CD1c-positive myeloid dendritic cell (primary cell): ENCODE results near the gene NPHS2.

ENCODE experiments used
- DNase-seq: peaks from one replicate; pipeline ENCODE4 v3.0.0-alpha.2; 2016; ENCODE audit errors: extremely low spot score

Gene NPHS2

DNA sequence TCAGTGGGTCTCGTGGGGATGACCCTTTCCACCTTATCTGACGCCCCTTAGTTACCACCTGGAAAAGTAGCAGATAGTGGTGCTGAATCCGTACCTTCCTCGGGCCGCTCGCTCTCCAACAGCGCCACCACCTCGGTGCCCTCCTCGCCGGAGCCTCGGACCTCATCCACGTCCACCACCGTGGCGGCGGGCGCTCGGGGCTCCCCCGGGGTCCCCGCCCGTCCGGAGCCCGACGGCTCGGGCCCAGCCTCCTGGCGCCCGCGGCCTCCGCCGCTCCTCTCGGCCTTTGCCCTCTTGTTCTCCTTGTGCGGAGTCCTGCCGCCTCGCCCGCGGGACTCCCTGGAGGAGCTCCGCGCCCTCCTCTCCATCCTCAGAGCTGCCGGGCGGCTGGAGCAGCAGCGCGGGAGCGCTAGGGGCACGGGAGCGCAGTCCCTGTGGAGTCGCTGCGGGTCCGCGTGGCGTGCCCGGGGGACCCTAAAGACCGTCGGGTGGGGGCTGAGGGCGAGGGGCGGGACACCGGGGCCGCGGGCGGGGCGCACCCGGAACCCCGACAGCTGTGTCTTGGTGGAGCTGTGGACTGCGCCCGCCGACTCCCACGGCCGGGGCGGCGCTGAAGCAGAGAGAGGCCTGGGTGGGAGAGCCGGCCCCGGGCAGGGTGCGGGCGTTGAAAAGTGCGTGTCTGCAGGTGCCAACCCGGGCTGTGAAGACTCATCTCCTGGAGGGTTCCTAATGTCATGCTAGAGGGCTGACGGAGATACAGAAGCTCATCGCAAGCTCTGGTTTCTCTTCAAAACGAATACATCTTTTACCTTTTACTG lies at the start of gene NPHS2:
Gene NPHS2 (minus strand): TSS at position 452 of the 818 bp plus-strand sequence. CDS start 84 bp downstream, at position 368.
- no peak for DNase-seq

DNA sequence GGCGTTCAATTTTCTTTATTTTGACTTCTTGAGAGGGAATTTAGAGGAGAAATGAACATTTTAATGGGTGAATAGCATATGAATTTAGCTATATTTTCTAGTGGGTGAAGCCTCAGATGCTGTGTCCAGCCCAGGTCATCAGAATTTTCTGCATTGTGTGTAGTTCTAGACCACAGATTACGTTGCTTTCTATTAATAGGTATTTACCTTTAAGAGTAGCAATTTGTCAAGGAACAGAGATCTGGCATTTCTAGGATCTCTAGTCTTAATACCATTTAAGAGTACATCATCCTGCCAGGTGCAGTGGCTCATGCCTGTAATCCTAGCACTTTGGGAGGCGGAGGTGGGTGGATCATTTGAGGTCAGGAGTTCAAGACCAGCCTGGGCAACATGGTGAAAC lies 36.6 kb upstream of the NPHS2 start:
- DNase-seq, result no peak

DNA sequence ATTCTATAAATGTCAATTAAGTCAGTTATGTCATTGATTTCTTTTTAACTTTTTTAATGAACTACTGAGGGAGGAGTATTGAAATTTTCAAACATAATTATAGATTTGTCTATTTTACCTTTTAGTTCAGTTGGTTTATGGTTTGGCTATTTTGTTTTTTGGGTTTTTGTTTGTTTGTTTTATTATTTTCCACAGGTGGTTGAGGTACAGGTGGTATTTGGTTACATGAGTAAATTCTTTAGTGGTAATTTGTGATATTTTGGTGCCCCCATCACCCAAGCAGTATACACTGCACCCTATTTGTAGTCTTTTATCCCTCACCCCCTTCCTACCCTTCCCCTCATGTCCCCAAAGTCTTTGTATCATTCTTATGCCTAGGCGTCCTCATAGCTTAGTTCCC lies 25.3 kb upstream of the NPHS2 start:
- DNase-seq, result no peak

DNA sequence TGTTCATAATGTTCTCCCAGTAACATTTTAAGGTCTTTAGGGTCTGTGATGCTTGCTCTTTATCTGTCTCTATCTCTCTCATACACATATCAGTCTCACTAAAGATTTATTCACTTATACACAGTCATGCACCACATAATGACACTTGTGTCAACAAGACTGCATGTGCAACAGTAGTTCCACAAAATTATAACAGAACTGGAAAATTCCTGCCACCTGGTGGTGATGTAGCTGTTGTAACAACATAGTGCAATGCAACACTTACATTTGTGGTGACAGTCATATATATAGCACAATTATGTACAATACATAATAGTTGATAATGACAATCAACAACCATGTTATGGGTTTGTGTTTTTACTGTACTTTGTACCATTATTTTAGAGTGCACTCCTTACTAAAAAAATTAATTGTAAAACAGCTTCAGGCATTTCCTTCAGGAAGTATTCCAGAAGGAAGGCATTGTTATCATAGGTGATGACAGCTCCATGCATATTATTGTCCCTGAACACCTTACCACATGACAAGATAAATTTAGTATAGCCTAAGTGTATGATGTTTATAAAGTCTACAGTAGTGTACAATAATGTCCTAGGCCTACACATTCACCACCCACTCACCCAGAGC lies 24.0 kb upstream of the NPHS2 start:
- DNase-seq, result peak; percentile 40

DNA sequence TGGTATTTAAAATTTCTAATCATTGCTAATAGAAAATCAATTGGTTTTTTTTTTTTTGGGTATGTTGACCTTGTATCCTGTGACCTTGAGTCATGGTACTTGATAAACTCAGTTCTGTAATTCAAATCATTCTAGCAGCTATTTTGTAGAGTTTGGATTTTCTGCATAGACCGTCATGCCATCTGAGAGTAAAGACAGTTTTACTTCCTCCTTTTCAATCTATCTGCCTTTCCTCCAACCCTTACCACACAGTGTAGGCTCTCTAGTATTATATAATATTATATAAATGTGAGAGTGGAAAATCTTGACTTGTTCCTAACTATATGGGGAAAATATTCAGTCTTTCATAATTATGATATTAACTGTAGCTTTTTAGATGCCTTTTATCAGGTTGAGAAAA lies 22.9 kb upstream of the NPHS2 start:
- no peak for DNase-seq

DNA sequence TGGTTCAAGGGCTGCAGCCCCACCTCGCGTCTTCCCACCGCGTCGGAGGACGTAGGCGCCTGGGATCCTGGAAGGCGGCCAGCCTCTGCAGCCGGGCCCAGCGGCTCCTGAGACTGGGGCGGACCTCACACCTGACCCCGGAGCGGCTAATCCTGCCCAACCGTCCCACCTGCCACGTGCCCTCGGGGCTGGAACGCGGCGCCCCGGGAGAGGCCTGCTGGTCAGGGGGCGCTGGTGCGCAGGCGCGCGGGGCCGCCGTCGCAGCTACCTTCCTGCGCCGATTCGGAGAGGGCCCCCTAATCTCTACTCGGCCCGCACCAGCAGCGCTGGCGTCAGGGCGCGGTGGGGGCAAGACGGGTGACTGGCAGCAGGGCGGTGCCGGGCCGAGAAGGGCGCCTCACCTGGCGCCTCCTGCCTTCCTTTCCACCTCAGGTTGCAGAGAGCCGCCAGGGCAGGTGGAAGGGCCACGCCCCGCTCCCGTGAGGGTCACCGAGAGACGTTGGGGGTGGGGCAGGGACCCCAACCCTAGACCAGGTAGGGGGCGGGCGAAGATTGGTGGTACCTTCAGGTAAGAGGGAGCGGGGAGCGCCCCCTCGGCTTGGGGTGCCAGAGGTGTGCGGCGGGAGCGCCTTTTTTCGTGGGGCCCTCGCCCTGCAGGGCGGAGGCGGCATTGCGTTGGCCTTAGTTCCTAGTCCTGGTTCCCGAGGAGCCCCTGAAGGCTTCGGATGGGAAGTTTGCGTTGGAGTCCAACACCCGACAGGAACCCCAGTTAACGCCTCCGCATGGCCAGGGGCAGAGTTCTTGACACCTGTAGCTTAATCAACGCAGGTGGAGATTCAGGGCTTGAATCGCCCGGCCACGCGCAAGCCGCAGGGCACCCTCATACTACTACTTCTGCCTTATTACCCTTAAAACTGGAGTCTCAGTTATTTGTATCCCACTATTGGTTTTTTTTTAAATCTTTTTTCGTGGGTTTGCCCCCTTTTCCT lies 16.1 kb upstream of the NPHS2 start, which contains the start of gene TDRD5:
Gene TDRD5 (plus strand): TSS at position 241 of the 989 bp plus-strand sequence. CDS start 784 bp downstream, outside the sequence.
- DNase-seq, result no peak

DNA sequence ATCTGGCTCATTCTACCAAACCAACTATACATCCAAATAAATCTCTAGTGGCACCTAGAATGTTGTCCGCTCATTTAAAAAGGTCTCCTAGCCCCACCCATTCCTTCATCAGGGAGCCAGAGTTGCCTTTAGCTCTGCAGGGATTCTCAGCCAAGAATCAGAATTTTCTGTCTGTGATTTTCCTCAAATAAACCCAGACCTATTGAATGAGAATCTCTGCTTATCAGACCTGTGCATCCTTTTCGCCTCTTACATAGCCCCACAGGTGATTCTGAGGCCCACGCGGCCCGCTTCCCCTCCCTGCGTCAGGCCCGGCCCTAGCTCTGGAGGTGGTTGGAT lies 15.5 kb upstream of the NPHS2 start:
- no peak for DNase-seq

DNA sequence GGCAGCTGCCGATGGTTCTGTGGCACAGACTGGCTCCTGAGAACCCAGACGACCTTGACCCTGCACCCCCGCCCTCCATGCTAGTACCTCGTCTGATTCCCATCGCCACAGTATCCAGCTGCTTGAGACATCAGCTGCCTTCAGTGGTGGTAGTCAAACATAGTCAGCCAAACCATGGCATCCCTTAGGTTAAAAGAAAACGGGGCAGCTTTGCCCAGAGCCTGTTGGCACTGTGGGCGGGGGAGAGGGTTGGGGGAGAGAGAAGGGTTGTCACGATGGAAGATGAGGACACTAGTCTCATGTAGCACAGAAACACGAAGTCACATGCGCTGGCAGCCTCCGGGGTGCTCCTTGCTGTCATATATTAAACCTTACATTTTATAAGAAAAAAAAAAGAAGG lies 14.9 kb upstream of the NPHS2 start:
- DNase-seq, result no peak

DNA sequence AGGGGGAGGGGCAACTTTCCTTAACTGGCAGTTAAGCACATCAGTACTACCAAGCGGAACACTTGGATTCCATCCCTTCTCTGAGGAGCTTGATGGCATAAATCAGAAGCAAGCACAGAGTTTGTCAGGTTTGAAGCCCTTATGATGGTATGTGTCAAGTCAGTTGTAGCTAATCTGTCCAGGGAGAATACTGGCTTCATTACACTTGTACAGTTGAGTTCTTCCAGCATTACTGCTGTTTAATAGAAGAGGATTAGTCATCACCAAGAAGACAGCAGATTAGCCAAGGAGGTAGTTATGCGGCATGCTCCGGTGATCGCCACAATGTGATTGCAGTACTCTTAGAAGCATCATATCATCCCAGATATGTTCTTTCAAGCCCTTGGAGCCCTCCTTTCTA lies 13.8 kb upstream of the NPHS2 start:
- DNase-seq, result no peak

DNA sequence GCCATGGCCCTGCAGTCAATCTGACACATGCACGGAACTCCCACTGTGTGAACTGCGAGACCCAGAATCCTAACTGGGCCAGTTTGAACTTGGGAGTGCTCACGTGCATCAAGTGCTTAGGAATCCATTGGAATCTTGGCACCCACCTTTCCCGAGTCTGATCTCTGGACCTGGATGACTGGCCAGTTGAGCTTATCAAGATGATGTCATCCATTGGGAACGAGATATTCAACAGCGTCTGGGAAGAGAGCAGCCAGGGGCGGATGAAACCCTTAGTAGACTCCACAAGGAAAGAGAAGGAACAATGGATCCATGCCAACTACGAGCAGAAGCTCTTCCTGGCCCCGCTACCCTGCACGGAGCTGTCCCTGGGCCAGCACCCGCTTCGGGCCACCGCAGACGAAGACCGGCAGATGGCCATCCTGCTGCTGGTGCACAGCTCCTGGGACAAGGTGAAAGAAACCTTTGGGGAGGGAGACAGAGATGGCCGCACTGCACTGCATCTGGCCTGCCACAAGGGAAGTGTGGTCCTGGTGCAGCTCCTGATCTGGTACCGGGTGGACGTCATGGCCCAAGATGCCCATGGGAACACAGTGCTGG lies 12.8 kb upstream of the NPHS2 start:
- DNase-seq, result no peak

DNA sequence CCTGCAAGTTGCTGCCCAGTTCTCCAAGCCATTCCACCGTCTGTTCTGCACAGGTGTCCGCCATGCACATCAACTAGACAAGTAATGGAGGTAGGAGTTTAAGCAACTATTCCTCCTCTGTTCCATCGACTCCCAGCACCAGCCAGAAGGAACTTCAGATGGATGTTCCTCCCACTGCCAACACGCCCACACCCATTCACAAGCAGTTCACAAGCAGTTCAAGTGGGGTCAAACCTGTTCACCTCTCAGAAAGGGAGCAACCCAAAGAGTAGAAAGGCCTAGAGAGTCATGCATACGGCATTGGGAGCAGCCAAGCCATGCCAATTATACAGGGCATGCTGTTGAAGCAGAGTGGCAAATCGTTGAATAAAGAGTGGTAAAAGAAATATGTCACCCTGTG lies 11.6 kb upstream of the NPHS2 start:
- no peak for DNase-seq

DNA sequence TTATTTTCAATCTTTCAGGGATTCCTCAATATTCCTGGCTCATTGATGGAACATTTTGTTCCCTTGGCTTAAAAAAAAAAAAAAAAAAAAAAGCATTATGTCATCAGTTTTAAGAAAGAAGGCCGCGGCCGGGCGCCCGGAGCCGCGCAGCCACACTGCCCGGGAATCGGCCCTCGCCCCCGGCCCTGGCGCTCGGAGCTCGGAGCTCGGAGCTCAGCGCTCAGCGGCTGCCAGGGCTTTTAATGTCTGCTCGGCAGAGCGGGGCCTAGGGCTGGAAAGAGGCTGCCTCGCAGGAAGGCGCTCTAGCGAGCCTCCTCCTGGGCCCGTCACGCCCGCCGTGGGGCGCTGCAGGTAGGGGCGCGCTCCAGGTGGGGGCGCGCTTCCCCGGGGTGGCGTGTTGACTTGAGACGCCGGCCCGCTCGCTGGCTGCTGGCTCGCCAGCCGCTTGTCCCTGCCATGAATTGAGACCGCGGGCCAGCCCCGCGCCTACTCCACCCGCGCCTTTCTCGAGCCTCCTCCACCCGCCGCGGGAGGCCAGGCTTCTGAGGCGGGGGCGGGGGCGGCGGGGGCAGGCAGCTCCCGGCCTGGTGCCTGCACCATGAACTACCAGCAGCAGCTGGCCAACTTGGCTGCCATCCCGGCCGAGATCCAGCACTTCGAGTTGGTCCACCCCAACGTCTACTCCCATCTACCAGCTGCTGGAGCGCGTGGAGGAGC lies 10.5 kb upstream of the NPHS2 start:
- no peak for DNase-seq

DNA sequence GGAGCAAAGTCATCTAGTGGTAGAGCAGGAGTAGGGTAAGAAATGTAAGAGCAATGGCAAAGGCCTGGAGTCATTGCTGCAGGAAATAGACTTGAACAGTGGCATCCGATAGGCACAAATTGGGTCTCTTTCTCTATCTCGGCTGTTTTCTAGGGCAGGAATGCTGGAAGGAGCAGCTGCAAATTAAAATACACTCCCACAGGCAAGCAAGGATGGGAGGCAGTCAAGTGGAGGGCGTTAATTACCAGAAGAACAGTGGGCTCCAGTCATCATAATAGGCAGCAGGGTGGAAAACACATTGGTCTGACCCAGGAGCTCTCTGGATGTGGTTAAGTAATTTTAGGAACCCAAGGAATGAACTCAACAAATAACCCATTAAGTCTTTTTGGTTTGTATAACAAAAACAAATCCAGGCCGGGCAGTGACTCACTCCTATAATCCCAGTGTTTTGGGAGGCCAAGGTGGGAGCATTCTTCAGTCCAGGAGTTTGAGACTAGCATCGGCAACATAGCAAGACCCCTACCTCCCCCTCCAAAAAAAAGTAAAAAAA lies 8.1 kb upstream of the NPHS2 start:
- no peak for DNase-seq

DNA sequence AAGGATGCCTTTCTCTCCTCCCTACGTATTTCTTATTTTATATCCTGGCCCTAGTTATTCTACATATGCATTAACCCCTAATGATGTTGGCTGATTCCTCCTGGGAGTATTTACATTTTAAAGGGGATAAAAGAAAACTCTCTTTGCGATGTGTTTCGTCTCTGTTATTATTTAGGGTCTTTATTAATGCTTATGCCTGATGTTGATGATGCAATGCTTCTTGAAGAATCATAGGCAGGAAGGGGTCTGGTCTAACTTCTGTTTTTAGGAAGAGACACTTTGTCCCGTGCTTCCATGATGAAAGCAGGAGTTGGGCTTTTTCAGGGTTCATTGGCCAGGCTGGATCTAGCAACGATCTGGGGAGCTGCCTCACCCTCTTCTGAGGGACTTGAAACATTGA lies 761 bp upstream of the NPHS2 start:
- no peak for DNase-seq

DNA sequence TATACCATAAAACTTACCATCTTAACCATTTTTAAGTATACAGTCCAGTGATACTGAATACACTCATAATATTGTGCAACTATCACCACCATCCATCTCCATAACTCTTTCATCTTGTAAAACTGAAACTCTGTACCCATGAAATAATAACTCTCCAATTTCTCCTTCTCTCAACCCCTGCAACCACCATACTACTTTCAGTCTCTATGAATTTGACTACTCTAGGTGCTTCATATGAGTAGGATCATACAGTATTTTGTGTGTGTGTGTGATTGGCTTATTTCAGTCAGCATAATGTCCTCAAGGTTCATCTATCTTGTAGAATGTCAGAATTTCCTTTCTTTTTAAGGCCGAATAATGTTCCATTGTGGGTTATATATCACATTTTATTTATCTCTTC lies 17.7 kb downstream of the NPHS2 start:
- no peak for DNase-seq

DNA sequence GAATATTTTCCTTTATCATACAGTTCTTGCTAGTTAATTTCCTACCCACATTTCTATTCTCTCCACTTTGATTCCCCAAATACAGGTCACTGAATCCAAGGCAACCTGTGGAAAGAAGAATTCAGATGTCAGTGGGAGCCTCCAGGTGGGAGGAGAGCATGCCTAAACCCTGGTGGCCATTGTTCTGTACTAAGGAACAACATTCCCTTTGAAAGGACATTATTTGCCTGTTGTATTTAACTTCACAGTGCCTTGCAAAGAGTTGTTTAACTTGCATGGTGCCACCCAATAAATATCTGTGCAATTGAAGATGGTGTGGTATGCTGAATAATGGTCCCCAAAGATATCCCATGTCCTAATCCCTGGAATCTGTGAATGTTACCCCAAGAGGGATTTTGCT lies 21.3 kb downstream of the NPHS2 start:
- no peak for DNase-seq

DNA sequence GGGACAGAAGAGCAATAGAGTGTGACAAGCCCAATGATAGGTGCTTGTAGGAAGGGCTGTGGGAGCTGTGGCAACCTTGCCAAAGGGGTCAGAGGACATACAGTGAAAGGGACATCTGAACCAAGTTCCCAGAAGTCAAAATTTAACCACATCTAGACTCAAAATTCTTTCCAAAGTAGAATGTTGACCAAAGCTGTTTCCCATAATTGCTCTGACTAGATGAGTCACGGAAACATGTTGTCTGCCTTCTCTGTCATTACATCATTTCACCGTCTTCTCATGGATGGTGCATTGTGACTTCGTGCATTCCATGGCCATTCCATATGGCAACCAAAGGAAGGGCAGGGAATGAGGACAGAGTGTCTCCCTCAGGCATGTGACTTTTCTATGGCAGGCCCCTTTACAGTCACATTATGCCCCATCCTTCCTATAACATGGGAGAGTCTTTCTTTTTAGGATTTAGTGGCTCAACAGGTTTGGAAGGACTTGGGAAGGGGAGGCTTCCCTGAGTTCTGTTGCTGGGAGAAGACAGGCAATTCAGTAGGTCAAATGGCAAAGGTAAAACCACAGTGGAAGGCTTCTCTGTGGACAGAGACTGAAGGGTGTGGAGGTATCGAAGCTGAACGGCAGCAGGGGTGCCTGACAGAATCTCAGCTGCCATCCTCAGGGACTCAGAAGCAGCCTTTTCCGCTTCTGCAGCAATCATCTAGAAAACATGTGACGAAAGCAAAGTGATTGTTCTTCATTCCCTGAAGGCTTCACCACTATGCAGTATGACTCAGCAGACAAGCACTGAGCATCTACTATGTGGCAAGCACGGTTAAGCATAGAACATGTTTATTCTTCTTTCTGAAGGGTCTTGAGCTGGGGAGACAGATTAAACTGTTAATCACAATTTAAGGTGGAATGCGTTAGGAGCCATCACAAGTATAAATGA lies 24.7 kb downstream of the NPHS2 start:
- DNase-seq, result no peak

DNA sequence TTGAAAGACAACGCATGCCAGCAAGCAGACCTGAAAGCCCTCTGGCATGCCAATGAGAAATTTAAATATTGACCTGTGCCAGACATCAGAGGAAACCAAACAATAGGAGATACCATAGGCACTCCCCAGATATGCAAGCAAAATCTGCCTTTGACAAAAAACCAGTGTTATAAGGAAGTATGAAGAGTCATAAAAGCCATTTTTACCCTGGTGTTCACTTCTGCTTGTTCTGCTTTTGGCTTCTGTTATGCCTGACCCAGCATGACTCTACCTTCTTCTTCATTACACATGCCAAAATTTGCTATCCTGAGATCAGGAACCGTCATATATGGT lies 26.4 kb downstream of the NPHS2 start:
- DNase-seq, result no peak

DNA sequence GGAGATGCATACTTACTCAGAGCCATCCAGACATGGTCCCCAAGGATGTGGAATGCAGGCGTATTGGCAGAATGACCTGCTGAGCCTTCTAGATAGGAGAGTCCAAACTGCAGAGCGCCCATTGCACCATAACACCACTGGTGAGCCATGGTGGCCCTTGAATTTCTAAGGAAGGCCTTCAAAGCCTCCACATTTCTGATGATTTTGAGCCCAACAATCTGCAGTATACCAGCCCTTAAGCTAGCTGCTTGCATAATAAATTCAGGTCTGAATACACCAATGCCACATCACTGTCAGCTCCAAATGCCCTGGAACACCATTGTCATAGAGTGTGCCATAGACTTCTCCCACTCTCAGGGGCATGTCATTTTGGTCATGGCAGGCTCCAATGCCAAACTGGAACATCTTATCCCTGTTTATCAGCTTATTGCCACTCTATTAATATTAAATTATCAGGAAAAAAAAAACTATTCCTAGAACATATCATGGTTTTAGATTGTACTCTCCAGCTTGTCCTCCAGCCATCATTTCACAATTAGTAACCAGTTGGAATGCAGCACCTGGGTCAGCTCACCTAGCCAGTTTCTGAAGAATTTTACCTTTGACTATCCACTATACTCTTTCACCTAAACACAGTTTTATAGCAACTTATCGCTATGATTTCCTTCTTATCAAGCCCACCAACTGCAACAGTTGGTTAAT lies 26.9 kb downstream of the NPHS2 start:
- DNase-seq, result no peak
